Measurements from ENCODE around the gene ARHGAP15. TPM values are rescaled to one million over a fixed set of nuclear protein-coding genes. Genes with fewer than 3 reads are reported as not detected.

Gene ARHGAP15
- total RNA-seq, 2 experiments from 2014 or later: 72.1 to 98.4 TPM

DNA sequence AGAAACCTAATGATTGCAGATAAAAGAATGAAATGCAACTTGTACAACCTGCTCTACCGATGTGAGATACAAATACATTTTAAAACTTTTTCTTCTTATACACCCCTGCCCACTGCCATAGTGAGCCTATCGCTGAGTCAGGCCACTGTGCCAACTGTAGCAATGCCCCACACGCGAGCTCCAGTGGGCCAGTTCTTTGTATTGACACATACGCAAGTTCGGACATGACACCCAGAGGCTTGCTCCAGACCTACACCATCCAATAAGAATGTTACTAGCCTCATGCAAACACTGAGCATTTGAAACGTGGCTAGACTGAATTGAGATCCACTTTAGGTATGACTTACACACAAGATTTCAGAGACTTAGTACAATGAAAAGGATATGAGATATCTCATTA, 340.1 kb downstream of the ARHGAP15 start:
- Histone ChIP-seq H3K9me2 (ENCODE audit: insufficient read depth, low read length) (no peaks in the 10 kb centered on the region), H3K4me2 (ENCODE audit: low read length) (no peak overlapping the region), H3K79me2 (ENCODE audit: insufficient read depth, low read depth, low read length) (no peaks in the 10 kb centered on the region), H4K20me1 (ENCODE audit: insufficient read depth, low read length) (no peaks in the 10 kb centered on the region; the same call in 1 of the 2 replicates), H3K4me1 (ENCODE audit: insufficient read depth, low read length, poor library complexity, severe bottlenecking) (no peaks in the 10 kb centered on the region), H3K36me3 (ENCODE audit: insufficient read depth, low read length) (no peaks in the 10 kb centered on the region), H3K27ac (ENCODE audit: low read depth, low read length, poor library complexity, severe bottlenecking) (no peak overlapping the region), H3K4me3 (ENCODE audit: low read depth, low read length, poor library complexity, severe bottlenecking) (no peak overlapping the region), H2AFZ (ENCODE audit: low read length) (no peak overlapping the region), H3K9me3 (ENCODE audit: low read length) (no peaks in the 10 kb centered on the region)
- no peak for DNase-seq (ENCODE audit: low spot score)
- TF ChIP-seq, protein P1, sequence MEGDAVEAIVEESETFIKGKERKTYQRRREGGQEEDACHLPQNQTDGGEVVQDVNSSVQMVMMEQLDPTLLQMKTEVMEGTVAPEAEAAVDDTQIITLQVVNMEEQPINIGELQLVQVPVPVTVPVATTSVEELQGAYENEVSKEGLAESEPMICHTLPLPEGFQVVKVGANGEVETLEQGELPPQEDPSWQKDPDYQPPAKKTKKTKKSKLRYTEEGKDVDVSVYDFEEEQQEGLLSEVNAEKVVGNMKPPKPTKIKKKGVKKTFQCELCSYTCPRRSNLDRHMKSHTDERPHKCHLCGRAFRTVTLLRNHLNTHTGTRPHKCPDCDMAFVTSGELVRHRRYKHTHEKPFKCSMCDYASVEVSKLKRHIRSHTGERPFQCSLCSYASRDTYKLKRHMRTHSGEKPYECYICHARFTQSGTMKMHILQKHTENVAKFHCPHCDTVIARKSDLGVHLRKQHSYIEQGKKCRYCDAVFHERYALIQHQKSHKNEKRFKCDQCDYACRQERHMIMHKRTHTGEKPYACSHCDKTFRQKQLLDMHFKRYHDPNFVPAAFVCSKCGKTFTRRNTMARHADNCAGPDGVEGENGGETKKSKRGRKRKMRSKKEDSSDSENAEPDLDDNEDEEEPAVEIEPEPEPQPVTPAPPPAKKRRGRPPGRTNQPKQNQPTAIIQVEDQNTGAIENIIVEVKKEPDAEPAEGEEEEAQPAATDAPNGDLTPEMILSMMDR (conservative IDR thresholded peaks at IDR 0.05; ENCODE audit: low read length): no peak
- TF ChIP-seq EZH2phosphoT487 (IDR thresholded peaks at IDR 0.05; ENCODE audit: borderline replicate concordance, low read depth, low read length): no peak
- POLR2A ChIA-PET: interaction anchor here (0.6 kb wide), 1 partner anchor 165 kb away, joined by 4 read pairs; no protein-coding TSS in a partner anchor
- BruUV-seq (replicated peaks): no TSS peak
- intact Hi-C loops (cut with micrococcal nuclease; ENCODE audit: unreplicated experiment): no loop called here
- CTCF ChIA-PET (ENCODE audit: unreplicated experiment): no interaction called here

DNA sequence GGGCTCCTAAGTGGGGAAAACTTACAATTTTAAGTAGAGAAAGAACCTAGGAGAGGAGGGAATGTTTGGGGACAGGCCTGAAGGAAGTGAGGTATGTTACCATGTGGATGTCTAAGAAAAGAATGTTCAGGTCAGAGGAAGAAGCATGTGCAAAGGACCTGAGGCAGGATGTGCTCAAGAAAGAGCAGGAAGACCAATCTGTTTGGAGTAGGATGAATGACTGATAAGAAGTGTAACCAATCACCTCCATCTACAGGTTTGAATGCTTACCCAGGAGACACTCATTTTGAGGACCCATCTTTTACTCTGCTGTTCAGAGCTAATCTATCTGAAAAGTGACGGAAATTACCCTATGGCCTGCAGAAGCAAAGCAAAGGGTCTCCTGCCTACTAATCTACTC, 342.3 kb downstream of the ARHGAP15 start:
- no peak for DNase-seq (ENCODE audit: low spot score)
- no peaks in the 10 kb centered on the region for H3K9me2 ChIP-seq (ENCODE audit: insufficient read depth, low read length)
- BruUV-seq (replicated peaks): no TSS peak
- TF ChIP-seq EZH2phosphoT487 (IDR thresholded peaks at IDR 0.05; ENCODE audit: borderline replicate concordance, low read depth, low read length): no peak
- TF ChIP-seq, protein P1 (conservative IDR thresholded peaks at IDR 0.05; ENCODE audit: low read length): no peak
- POLR2A ChIA-PET: interaction anchor here (0.6 to 0.9 kb wide), 2 partner anchors 10 to 24 kb away, joined by 3 read pairs; no protein-coding TSS in a partner anchor
- H3K4me3 ChIP-seq (ENCODE audit: low read depth, low read length, poor library complexity, severe bottlenecking): no peak overlapping the region
- H3K79me2 ChIP-seq (ENCODE audit: insufficient read depth, low read depth, low read length): no peaks in the 10 kb centered on the region
- H3K36me3 ChIP-seq (ENCODE audit: insufficient read depth, low read length): no peaks in the 10 kb centered on the region
- no peaks in the 10 kb centered on the region for H3K4me1 ChIP-seq (ENCODE audit: insufficient read depth, low read length, poor library complexity, severe bottlenecking)
- no peaks in the 10 kb centered on the region for H3K9me3 ChIP-seq (ENCODE audit: low read length)
- intact Hi-C loops (cut with micrococcal nuclease; ENCODE audit: unreplicated experiment): no loop called here
- H3K27ac ChIP-seq (ENCODE audit: low read depth, low read length, poor library complexity, severe bottlenecking): no peak overlapping the region
- no peak overlapping the region for H2AFZ ChIP-seq (ENCODE audit: low read length)
- H3K4me2 ChIP-seq (ENCODE audit: low read length): no peak overlapping the region
- CTCF ChIA-PET (ENCODE audit: unreplicated experiment): no interaction called here
- H4K20me1 ChIP-seq (ENCODE audit: insufficient read depth, low read length): no peaks in the 10 kb centered on the region; the same call in 1 of the 2 replicates

DNA sequence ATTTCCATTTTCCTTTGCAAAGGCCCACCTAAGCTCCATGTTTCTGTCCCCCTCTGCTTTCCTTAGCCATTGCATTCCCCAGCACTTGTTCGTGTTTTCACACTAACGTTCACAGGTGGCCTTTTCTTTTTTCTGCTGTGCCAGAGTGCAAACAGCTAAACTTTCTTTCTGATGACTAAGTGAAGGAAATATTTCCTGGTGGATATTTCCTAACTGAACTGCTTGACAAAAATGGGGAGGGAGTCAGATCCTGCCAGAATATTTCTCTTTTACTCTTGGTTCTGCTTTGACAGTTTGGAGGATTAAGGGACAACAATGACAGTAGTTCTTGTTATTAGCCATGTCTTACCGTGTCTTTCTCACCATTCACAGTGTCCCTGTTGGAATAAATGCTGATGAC, 344.0 kb downstream of the ARHGAP15 start:
- TF ChIP-seq, protein P1 (conservative IDR thresholded peaks at IDR 0.05; ENCODE audit: low read length): no peak
- TF ChIP-seq EZH2phosphoT487 (IDR thresholded peaks at IDR 0.05; ENCODE audit: borderline replicate concordance, low read depth, low read length): no peak
- intact Hi-C loops (cut with micrococcal nuclease; ENCODE audit: unreplicated experiment): no loop called here

More for the DNA sequence above, 344.0 kb downstream of the ARHGAP15 start:
- Histone ChIP-seq H3K79me2 (ENCODE audit: insufficient read depth, low read depth, low read length) (no peaks in the 10 kb centered on the region), H3K9me2 (ENCODE audit: insufficient read depth, low read length) (no peaks in the 10 kb centered on the region), H3K4me1 (ENCODE audit: insufficient read depth, low read length, poor library complexity, severe bottlenecking) (no peaks in the 10 kb centered on the region), H3K4me3 (ENCODE audit: low read depth, low read length, poor library complexity, severe bottlenecking) (no peak overlapping the region), H3K36me3 (ENCODE audit: insufficient read depth, low read length) (no peaks in the 10 kb centered on the region), H3K9me3 (ENCODE audit: low read length) (no peaks in the 10 kb centered on the region), H3K27ac (ENCODE audit: low read depth, low read length, poor library complexity, severe bottlenecking) (no peak overlapping the region), H3K4me2 (ENCODE audit: low read length) (no peak overlapping the region), H4K20me1 (ENCODE audit: insufficient read depth, low read length) (no peaks in the 10 kb centered on the region), H2AFZ (ENCODE audit: low read length) (no peak overlapping the region)
- DNase-seq (ENCODE audit: low spot score): no peak
- POLR2A ChIA-PET: interaction anchor here (1.1 kb wide), 1 partner anchor 25 kb away, joined by 3 read pairs; no protein-coding TSS in a partner anchor
- CTCF ChIA-PET (ENCODE audit: unreplicated experiment): no interaction called here
- BruUV-seq (replicated peaks): no TSS peak

All from OCI-LY7 (cell line).